Measurements from ENCODE around the gene LSM5. TPM values are rescaled to one million over a fixed set of nuclear protein-coding genes. Genes with fewer than 3 reads are reported as not detected.

Gene LSM5
- total RNA-seq, 1 donor = 17.4 TPM

DNA sequence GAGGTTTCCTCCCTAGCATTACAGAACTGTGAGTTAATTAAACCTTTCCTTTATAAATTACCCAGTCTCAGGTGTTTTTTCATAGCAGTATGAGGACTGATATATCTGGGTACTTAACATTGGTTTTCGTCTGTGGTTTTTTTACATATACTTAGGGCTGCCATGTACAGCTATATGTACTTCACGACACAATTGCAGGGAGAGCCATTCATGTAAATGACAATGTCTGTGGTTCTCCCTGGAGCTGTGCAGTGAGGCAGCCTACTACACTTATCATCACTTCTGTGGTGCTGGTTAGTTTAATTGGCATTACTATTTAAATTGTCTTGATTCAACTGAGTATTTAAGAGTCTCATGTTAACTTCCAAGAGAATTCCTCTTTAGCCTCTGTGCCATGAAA, 45.8 kb upstream of the LSM5 start:
- no peaks in the 10 kb centered on the region for H3K9me3 ChIP-seq (ENCODE audit: low read depth, low read length)
- no peak for DNase-seq (ENCODE audit: insufficient read length, low spot score, missing footprints)
- no peak overlapping the region for H3K4me3 ChIP-seq (ENCODE audit: insufficient read depth, low read length)
- no peak overlapping the region for H3K4me2 ChIP-seq (ENCODE audit: insufficient read depth, low read length)
- TF ChIP-seq, protein P1, sequence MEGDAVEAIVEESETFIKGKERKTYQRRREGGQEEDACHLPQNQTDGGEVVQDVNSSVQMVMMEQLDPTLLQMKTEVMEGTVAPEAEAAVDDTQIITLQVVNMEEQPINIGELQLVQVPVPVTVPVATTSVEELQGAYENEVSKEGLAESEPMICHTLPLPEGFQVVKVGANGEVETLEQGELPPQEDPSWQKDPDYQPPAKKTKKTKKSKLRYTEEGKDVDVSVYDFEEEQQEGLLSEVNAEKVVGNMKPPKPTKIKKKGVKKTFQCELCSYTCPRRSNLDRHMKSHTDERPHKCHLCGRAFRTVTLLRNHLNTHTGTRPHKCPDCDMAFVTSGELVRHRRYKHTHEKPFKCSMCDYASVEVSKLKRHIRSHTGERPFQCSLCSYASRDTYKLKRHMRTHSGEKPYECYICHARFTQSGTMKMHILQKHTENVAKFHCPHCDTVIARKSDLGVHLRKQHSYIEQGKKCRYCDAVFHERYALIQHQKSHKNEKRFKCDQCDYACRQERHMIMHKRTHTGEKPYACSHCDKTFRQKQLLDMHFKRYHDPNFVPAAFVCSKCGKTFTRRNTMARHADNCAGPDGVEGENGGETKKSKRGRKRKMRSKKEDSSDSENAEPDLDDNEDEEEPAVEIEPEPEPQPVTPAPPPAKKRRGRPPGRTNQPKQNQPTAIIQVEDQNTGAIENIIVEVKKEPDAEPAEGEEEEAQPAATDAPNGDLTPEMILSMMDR (IDR thresholded peaks at IDR 0.05; ENCODE audit: extremely low read depth, low read depth, low read length) = no peak
- H3K79me2 ChIP-seq (ENCODE audit: insufficient read depth, low read length) = peaks cover 85% of the 10 kb centered on the region
- H3K36me3 ChIP-seq (ENCODE audit: insufficient read depth, low read length) = peaks cover 4% of the 10 kb centered on the region
- H3K27ac ChIP-seq (ENCODE audit: low read depth, low read length) = no peak overlapping the region
- peaks cover 22% of the 10 kb centered on the region for H4K20me1 ChIP-seq (ENCODE audit: insufficient read depth, low read length)
- no peaks in the 10 kb centered on the region for H3K27me3 ChIP-seq (ENCODE audit: insufficient read depth, low read length)
- H3K4me1 ChIP-seq (ENCODE audit: insufficient read depth, low read length) = peaks cover 4% of the 10 kb centered on the region
- no peak overlapping the region for H2AFZ ChIP-seq (ENCODE audit: low read length)

DNA sequence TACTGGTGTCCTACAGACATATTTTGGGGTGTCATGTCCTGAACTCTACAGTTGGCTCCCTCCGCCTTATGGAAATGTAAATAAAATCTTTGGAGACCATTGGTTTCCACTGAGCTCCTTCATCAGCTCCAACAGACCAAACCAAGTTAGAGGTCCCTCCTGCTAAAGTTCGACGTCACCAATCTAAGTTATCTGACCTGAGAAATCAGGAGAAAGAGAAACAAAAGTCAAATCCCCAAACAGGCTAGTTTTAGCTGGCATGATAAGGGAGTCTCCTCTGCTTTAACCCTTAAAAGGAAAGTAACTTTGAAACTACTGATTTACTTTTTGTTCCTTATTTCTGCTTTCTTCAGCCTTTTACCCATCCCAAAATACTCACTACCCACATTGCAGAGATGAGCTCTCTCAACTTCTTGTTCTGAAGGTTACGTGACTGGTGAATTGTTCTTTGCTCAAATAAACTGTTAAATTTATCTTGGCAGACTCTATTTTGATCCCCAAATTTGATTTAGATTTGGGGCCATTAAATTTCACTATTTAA, 45.1 kb upstream of the LSM5 start:
- Histone ChIP-seq H3K27me3 (ENCODE audit: insufficient read depth, low read length) (no peaks in the 10 kb centered on the region), H3K79me2 (ENCODE audit: insufficient read depth, low read length) (peaks cover 89% of the 10 kb centered on the region), H4K20me1 (ENCODE audit: insufficient read depth, low read length) (peaks cover 24% of the 10 kb centered on the region), H3K9me3 (ENCODE audit: low read depth, low read length) (no peaks in the 10 kb centered on the region), H2AFZ (ENCODE audit: low read length) (no peak overlapping the region), H3K4me3 (ENCODE audit: insufficient read depth, low read length) (no peak overlapping the region), H3K4me1 (ENCODE audit: insufficient read depth, low read length) (peaks cover 4% of the 10 kb centered on the region), H3K27ac (ENCODE audit: low read depth, low read length) (no peak overlapping the region), H3K36me3 (ENCODE audit: insufficient read depth, low read length) (peaks cover 4% of the 10 kb centered on the region), H3K4me2 (ENCODE audit: insufficient read depth, low read length) (no peak overlapping the region)
- no peak for DNase-seq (ENCODE audit: insufficient read length, low spot score, missing footprints)
- TF ChIP-seq, protein P1 (IDR thresholded peaks at IDR 0.05; ENCODE audit: extremely low read depth, low read depth, low read length) = no peak

GRCh38 chr7:32533276-32534029, 43.3 kb upstream of the LSM5 start:
- H3K4me1 ChIP-seq (ENCODE audit: insufficient read depth, low read length) = peaks cover 4% of the 10 kb centered on the region
- H3K4me2 ChIP-seq (ENCODE audit: insufficient read depth, low read length) = no peak overlapping the region
- H3K36me3 ChIP-seq (ENCODE audit: insufficient read depth, low read length) = peaks cover 4% of the 10 kb centered on the region
- peak; percentile 60 for DNase-seq (ENCODE audit: insufficient read length, low spot score, missing footprints)
- H4K20me1 ChIP-seq (ENCODE audit: insufficient read depth, low read length) = peaks cover 27% of the 10 kb centered on the region
- no peaks in the 10 kb centered on the region for H3K27me3 ChIP-seq (ENCODE audit: insufficient read depth, low read length)
- no peaks in the 10 kb centered on the region for H3K9me3 ChIP-seq (ENCODE audit: low read depth, low read length)
- H3K27ac ChIP-seq (ENCODE audit: low read depth, low read length) = no peak overlapping the region
- H3K4me3 ChIP-seq (ENCODE audit: insufficient read depth, low read length) = no peak overlapping the region
- TF ChIP-seq, protein P1 (IDR thresholded peaks at IDR 0.05; ENCODE audit: extremely low read depth, low read depth, low read length) = no peak
- no peak overlapping the region for H2AFZ ChIP-seq (ENCODE audit: low read length)
- H3K79me2 ChIP-seq (ENCODE audit: insufficient read depth, low read length) = peaks cover 87% of the 10 kb centered on the region

DNA sequence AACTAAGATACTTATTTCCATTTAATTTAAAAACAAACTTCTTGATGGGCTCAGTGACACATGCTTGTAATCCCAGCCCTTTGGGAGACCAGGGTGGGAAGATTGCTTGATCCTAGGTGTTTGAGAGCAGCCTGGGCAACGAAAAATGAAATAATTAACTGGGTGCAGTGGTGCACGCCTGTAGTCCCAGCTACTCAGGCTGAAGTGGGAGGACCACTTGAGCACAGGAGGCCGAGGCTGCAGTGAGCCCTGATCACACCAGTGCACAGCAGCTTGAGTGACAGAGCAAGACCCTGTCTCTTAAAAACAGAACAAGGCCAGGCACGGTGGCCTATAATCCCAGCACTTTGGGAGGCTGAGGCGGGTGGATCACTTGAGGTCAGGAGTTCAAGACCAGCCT, 42.5 kb upstream of the LSM5 start:
- Histone ChIP-seq H3K27me3 (ENCODE audit: insufficient read depth, low read length) (no peaks in the 10 kb centered on the region), H3K27ac (ENCODE audit: low read depth, low read length) (no peak overlapping the region), H3K4me3 (ENCODE audit: insufficient read depth, low read length) (no peak overlapping the region), H4K20me1 (ENCODE audit: insufficient read depth, low read length) (peaks cover 31% of the 10 kb centered on the region), H3K79me2 (ENCODE audit: insufficient read depth, low read length) (peaks cover 90% of the 10 kb centered on the region), H3K4me1 (ENCODE audit: insufficient read depth, low read length) (peaks cover 4% of the 10 kb centered on the region), H2AFZ (ENCODE audit: low read length) (no peak overlapping the region), H3K4me2 (ENCODE audit: insufficient read depth, low read length) (no peak overlapping the region), H3K36me3 (ENCODE audit: insufficient read depth, low read length) (peaks cover 4% of the 10 kb centered on the region), H3K9me3 (ENCODE audit: low read depth, low read length) (no peaks in the 10 kb centered on the region)
- no peak for DNase-seq (ENCODE audit: insufficient read length, low spot score, missing footprints)
- TF ChIP-seq, protein P1 (IDR thresholded peaks at IDR 0.05; ENCODE audit: extremely low read depth, low read depth, low read length) = no peak

Measured in osteoblast (primary cell).